GM10266 (cell line): ENCODE measurements around the gene LNP1.
"Not testable (repeated sequence)": the region's sequence is repeated elsewhere in the genome, so short reads cannot be mapped to it uniquely, and the experiment has no call there.

ENCODE experiments used
- DNase-seq: peaks from one replicate; pipeline ENCODE4 v3.0.0; 2012; ENCODE audit errors: extremely low spot score
- TF ChIP-seq, protein P1 (sequence below): IDR thresholded peaks from 2 replicates; pipeline ENCODE4 v1.5.1; 2012; ENCODE audit warnings: mild to moderate bottlenecking, low read depth; ENCODE audit not compliant: control insufficient read depth, insufficient read depth; ENCODE audit errors: missing control alignments

Gene LNP1

DNA sequence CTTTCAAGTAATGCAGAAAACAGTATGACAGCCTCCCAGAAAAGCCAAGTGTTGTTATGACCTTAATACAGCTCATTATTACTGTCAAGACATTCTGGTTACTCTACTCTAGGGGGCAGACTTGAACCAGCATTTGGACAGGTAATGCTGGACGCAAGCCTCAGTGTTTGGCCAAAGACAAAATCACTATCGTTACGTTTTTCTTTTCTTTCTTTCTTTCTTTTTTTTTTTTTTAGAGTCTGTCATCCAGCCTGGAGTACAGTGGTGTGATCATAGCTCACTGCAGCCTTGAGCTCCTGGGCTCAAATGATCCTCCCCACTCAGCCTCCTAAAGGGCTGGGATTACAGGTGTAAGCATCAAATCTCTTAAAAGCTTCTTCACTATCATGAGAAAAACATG is 61.7 kb downstream of the LNP1 start:
- peak; percentile 63 for DNase-seq
- TF ChIP-seq, protein P1, sequence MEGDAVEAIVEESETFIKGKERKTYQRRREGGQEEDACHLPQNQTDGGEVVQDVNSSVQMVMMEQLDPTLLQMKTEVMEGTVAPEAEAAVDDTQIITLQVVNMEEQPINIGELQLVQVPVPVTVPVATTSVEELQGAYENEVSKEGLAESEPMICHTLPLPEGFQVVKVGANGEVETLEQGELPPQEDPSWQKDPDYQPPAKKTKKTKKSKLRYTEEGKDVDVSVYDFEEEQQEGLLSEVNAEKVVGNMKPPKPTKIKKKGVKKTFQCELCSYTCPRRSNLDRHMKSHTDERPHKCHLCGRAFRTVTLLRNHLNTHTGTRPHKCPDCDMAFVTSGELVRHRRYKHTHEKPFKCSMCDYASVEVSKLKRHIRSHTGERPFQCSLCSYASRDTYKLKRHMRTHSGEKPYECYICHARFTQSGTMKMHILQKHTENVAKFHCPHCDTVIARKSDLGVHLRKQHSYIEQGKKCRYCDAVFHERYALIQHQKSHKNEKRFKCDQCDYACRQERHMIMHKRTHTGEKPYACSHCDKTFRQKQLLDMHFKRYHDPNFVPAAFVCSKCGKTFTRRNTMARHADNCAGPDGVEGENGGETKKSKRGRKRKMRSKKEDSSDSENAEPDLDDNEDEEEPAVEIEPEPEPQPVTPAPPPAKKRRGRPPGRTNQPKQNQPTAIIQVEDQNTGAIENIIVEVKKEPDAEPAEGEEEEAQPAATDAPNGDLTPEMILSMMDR: peak; percentile 80

DNA sequence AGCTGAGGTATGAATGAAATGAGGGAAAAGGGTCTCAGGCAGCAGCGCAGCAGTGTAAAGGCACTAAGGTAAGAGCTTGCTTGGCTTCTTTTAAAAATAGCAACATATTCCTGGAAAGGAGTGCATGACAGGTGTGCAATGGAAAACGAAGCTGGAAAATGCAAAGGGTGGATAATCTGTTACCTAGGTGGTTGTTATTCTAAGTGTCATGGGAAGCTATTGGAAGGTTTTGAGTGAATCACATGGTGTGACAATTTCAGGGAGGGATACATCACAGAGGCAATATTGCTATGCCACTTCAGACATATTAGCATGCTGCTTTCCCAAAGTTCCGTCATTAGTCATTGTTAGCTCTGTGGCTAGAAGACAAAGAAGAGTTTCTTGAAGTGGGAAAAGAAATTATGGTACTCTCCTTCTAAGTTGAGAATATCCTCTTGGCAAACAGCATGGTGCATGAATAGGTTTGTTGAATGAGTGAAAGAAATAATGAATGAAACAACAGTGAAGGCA is 62.4 kb downstream of the LNP1 start:
- DNase-seq: no peak
- TF ChIP-seq, protein P1: no peak

DNA sequence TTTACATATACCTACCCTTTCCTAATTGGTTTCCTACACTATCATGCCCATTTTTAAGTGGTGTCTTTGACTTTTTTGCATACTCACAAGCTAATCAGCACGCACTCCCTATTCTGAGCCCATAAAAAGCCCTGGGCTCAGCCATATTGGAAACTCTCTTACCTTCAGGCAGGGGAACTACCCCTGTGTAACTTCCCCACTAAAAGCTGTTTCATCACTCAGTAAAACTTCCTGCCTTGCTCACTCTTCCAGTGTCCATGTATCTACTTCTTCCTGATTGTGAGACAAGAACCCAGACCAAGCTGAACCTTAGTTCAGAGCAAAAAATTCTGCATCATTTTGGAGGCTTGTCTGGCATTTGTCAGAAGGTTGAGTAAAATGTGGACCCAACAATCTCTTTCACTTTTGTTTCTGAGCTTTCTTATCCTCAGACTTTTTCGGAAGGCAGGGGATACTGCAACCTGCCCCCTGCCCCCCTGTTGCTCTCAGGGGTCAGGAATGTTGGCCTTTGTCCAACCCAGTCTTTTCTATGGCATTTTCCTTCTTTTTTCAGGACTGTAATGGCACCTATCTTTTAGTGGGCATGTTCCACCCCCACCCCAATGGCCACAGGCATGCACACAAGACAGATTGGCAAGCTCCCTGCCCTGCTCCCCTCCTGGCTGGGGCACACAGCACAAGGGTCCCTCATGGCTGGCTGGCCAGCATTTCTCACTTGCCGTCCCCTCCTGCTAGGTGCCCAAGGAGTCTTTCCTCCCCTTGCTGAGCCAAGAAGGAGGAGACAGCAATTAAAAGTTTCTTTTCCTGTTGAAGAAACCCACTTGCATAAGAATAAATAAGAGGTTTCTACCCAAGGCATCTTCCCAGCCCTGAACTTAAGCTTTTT is 64.8 kb downstream of the LNP1 start:
- DNase-seq: no peak
- TF ChIP-seq, protein P1: no peak

DNA sequence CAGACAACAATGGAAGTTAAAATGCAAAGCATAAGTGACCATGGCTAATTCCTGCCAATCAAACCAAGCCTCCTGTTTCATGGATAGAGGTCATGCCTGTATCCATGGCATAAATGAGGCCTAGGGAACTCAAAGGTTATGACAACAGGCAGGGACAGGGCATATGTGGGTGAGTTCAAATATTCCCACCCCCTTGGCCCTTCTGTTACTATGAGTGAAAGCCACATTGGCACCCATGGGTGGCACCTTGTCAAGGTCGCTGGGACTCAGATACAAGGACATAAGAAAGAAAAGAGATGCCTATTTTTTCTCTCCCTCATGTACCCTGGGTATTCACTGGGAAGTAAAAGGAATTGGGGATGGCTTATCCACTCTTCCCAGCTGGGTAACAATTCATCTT is 65.8 kb downstream of the LNP1 start:
- no peak for DNase-seq
- TF ChIP-seq, protein P1: no peak

DNA sequence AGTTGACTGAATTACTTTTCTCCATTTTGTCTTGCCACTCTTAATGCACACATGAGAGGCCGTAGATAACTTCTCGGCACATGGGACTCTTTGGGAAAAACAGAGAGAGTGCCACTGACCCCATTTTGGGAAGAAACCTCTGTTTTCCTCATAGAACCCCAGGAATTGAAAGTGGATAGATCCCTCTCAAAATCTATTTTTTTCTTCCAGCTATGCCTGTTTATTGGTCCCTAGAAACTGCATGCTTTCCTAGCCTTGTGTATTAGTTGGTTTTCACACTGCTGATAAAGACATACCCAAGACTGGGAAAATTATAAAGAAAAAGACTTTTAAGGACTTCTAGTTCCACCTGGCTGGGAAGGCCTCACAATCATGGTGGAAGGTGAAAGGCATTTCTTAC is 67.3 kb downstream of the LNP1 start:
- TF ChIP-seq, protein P1: no peak

DNA sequence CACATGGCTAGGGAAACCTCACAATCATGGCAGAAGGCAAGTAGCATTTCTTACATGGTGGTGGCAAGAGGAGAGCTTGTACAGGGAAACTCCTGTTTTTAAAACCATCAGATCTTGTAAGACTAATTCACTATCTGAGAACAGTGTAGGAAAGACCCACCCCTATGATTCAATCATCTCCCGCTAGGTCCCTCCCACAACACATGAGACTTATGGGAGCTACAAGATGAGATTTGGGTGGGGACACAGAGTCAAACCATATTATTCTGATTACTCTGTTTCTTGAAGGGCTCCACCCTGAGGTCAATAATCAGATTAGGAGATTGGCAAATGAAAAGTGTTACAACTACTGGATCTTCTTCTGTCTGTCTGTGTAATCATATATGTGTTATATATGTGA is 69.6 kb downstream of the LNP1 start:
- TF ChIP-seq, protein P1: no peak
- no peak for DNase-seq

More for the DNA sequence above, 67.3 kb downstream of the LNP1 start:
- no peak for DNase-seq

DNA sequence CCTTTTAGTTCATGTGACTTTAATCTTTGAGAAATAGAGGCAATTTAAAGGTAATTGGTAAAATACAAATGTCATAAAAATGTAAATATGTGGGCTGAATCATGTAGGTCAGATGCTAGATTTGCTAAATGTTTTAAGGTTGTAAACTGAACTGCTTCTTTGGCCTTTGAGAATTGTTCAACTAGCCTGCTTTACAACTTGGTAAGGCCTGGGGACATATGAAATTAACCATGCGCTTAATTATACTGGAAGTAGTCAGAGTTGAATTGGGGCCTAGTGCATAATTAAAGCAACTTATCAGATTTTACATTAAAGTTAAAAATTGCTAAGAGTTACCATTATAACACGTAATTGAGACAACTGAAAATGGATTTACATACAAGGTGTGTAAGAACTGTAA is 70.1 kb downstream of the LNP1 start:
- TF ChIP-seq, protein P1: no peak
- DNase-seq: no peak

DNA sequence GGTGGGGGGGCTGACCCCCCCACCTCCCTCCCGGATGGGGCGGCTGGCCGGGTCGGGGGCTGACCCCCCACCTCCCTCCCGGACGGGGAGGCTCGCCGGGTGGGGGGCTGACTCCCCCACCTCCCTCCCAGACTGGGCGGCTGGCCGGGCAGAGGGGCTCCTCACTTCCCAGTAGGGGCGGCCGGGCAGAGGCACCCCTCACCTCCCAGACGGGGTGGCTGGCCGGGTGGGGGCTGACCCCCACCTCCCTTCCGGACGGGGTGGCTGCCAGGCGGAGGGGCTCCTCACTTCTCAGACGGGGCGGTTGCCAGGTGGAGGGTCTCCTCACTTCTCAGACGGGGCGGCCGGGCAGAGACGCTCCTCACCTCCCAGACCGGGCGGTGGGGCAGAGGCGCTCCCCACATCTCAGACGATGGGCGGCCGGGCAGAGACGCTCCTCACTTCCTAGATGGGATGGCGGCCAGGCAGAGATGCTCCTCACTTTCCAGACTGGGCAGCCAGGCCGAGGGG is 76.6 kb downstream of the LNP1 start:
- DNase-seq: not testable (repeated sequence)

DNA sequence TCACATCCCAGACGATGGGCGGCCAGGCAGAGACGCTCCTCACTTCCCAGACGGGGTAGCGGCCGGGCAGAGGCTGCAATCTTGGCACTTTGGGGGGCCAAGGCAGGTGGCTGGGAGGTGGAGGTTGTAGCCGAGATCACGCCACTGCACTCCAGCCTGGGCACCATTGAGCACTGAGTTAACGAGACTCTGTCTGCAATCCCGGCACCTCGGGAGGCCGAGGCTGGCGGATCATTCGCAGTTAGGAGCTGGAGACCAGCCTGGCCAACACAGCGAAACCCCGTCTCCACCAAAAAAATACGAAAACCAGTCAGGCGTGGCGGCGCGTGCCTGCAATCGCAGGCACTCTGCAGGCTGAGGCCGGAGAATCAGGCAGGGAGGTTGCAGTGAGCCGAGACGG is 77.2 kb downstream of the LNP1 start:
- not testable (repeated sequence) for DNase-seq
